ENCODE data around the gene AOC1.

Gene AOC1

GRCh38 chr7:150835702-150836280 lies 16.5 kb upstream of the AOC1 start:
- no peak for DNase-seq

GRCh38 chr7:150838965-150839650 lies 13.2 kb upstream of the AOC1 start:
- no peak for DNase-seq

- DNase-seq, result no peak
These were observed 10.3 kb upstream of the AOC1 start for GRCh38 chr7:150842018-150842417.

- no peak for DNase-seq
These were observed 9.6 kb upstream of the AOC1 start for GRCh38 chr7:150842716-150843115.

- no peak for DNase-seq
These were observed 6.9 kb upstream of the AOC1 start for GRCh38 chr7:150845421-150845861.

GRCh38 chr7:150846291-150847115 lies 5.8 kb upstream of the AOC1 start:
- no peak for DNase-seq

- no peak for DNase-seq
These were observed 4.8 kb upstream of the AOC1 start for GRCh38 chr7:150847536-150847935.

- DNase-seq, result no peak
These were observed 4.2 kb upstream of the AOC1 start for GRCh38 chr7:150848111-150848510.

GRCh38 chr7:150848561-150849115 lies 3.7 kb upstream of the AOC1 start:
- no peak for DNase-seq

- no peak for DNase-seq
These were observed 3.0 kb upstream of the AOC1 start for GRCh38 chr7:150849204-150849775.

GRCh38 chr7:150850273-150850672 lies 2.0 kb upstream of the AOC1 start:
- DNase-seq, result no peak

- DNase-seq, result no peak
These were observed 586 bp upstream of the AOC1 start for GRCh38 chr7:150851492-150852370.

- DNase-seq, result no peak
These were observed 2.0 kb downstream of the AOC1 start for GRCh38 chr7:150854066-150855000.

- DNase-seq, result no peak
These were observed 2.7 kb downstream of the AOC1 start for GRCh38 chr7:150855046-150855445.

GRCh38 chr7:150855476-150856302 lies 3.4 kb downstream of the AOC1 start:
- DNase-seq, result no peak

- DNase-seq, result no peak
These were observed 4.3 kb downstream of the AOC1 start for GRCh38 chr7:150856303-150857275.

- no peak for DNase-seq
These were observed 5.1 kb downstream of the AOC1 start for GRCh38 chr7:150857276-150858055.
